GM10266 (cell line): Measurements from ENCODE around the gene AUTS2.

Experiments used
- DNase-seq: peaks from one replicate; pipeline ENCODE4 v3.0.0; 2012; ENCODE audit errors: extremely low spot score
- CTCF ChIP-seq: IDR thresholded peaks from 2 replicates; pipeline ENCODE4 v1.5.1; 2012; ENCODE audit warnings: mild to moderate bottlenecking, low read depth; ENCODE audit not compliant: control insufficient read depth, insufficient read depth; ENCODE audit errors: missing control alignments

The AUTS2 gene

GRCh38 chr7:70218006-70218405 lies 619.7 kb downstream of the AUTS2 start:
- DNase-seq: no peak
- no peak for TF ChIP-seq CTCF

GRCh38 chr7:70219061-70219460 lies 620.8 kb downstream of the AUTS2 start:
- no peak for DNase-seq
- TF ChIP-seq CTCF: no peak

GRCh38 chr7:70229242-70229641 lies 631.0 kb downstream of the AUTS2 start:
- TF ChIP-seq CTCF: no peak
- DNase-seq: no peak

- DNase-seq: no peak
- no peak for TF ChIP-seq CTCF
Observed at GRCh38 chr7:70230761-70231160, 632.5 kb downstream of the AUTS2 start.

GRCh38 chr7:70233776-70234175 lies 635.5 kb downstream of the AUTS2 start:
- no peak for TF ChIP-seq CTCF
- DNase-seq: no peak

- no peak for DNase-seq
- no peak for TF ChIP-seq CTCF
Observed at GRCh38 chr7:70237256-70237655, 639.0 kb downstream of the AUTS2 start.

- DNase-seq: peak; percentile 65
- TF ChIP-seq CTCF: no peak
Observed at GRCh38 chr7:70237831-70238575, 639.7 kb downstream of the AUTS2 start.
